ENCODE data around the gene MAGI3. TPM values are rescaled to one million over a fixed set of nuclear protein-coding genes. Genes with fewer than 3 reads are reported as not detected.

MAGI3 gene
- total RNA-seq, 1 donor: 7.2 TPM

DNA sequence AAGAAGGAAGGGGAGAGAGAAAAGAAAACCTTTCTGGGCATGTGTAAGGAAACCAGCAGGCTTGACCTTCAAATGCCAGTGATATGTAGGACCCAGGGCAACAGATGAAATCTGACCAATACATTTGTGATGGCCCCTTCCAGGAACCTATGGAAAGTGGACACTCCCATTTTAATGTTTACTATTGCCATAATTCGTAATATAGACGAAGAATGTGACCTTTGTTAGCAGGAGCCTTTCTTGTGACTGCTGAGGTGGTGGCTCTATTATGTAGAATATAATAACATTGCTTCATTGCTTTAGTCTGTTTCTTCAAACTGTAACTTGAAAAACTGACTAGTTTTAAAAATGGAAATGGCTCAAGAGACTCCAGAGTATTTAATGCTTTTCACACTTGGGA, 150.8 kb downstream of the MAGI3 start:
- no peak for TF ChIP-seq CTCF (IDR thresholded peaks at IDR 0.05; ENCODE audit: extremely low read depth, low read depth, low read length)
- no peaks in the 10 kb centered on the region for H3K36me3 ChIP-seq (ENCODE audit: insufficient read depth, low read length)

DNA sequence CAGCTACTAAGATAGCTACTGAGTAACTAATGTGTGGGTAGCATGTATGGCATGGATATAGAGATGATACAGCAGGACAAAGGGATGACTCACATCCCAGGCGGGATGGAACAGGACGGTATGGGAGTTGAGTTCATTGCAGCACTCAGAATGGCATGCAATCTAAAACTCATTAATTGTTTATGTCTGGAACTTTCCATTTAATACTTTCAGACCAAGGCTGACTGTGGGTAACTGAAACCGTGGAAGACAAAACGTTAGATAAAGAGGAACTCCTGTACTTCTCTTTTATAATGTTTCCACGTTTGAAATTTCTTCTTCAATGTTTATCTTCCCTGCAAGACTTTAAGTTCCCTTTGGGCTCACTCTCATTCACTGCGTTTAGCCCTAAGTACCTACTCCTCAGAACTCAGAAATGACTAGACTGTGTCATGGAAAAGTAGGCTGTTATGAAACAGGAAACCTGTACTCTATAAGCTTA, 151.9 kb downstream of the MAGI3 start:
- Histone ChIP-seq H3K27ac (ENCODE audit: low read depth, low read length) (peak overlapping the region; percentile 76), H2AFZ (ENCODE audit: low read length) (peak overlapping the region; percentile 42), H3K4me3 (ENCODE audit: insufficient read depth, low read length) (peak overlapping the region; percentile 10), H3K27me3 (ENCODE audit: insufficient read depth, low read length) (no peaks in the 10 kb centered on the region), H3K79me2 (ENCODE audit: insufficient read depth, low read length) (peaks cover 13% of the 10 kb centered on the region), H3K9me3 (ENCODE audit: low read depth, low read length) (no peaks in the 10 kb centered on the region), H3K36me3 (ENCODE audit: insufficient read depth, low read length) (no peaks in the 10 kb centered on the region), H4K20me1 (ENCODE audit: insufficient read depth, low read length) (no peaks in the 10 kb centered on the region), H3K4me2 (ENCODE audit: insufficient read depth, low read length) (peak overlapping the region; percentile 65), H3K4me1 (ENCODE audit: insufficient read depth, low read length) (peaks cover 16% of the 10 kb centered on the region)
- peak; percentile 73 for DNase-seq (ENCODE audit: insufficient read length, low spot score, missing footprints)
- no peak for TF ChIP-seq CTCF (IDR thresholded peaks at IDR 0.05; ENCODE audit: extremely low read depth, low read depth, low read length)

More for the DNA sequence above, 150.8 kb downstream of the MAGI3 start:
- Histone ChIP-seq H2AFZ (ENCODE audit: low read length) (no peak overlapping the region), H3K4me2 (ENCODE audit: insufficient read depth, low read length) (no peak overlapping the region), H3K27ac (ENCODE audit: low read depth, low read length) (peak overlapping the region; percentile 76), H3K4me1 (ENCODE audit: insufficient read depth, low read length) (peaks cover 20% of the 10 kb centered on the region), H3K27me3 (ENCODE audit: insufficient read depth, low read length) (no peaks in the 10 kb centered on the region), H3K9me3 (ENCODE audit: low read depth, low read length) (no peaks in the 10 kb centered on the region), H3K79me2 (ENCODE audit: insufficient read depth, low read length) (peaks cover 18% of the 10 kb centered on the region), H4K20me1 (ENCODE audit: insufficient read depth, low read length) (no peaks in the 10 kb centered on the region), H3K4me3 (ENCODE audit: insufficient read depth, low read length) (no peak overlapping the region)
- no peak for DNase-seq (ENCODE audit: insufficient read length, low spot score, missing footprints)

DNA sequence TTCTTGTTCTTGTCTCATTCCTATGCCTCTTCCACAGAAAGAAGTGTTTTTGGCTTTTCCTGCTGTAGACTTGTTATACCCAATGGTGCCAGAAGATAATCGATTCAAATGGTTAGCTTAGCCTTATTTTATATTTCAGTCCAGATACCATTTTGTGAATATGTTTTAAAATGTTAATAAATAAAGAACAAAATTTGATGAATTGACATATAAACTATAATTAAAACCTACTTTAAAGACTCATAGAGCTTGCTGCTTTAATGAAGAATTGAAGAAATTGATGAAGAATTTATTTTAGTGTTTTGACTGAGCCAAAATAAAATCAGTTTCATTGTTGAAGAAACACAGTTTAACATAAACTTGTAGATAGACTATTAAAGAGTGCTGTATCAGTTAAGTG, 152.8 kb downstream of the MAGI3 start:
- Histone ChIP-seq H2AFZ (ENCODE audit: low read length) (no peak overlapping the region), H3K27me3 (ENCODE audit: insufficient read depth, low read length) (no peaks in the 10 kb centered on the region), H3K9me3 (ENCODE audit: low read depth, low read length) (no peaks in the 10 kb centered on the region), H3K36me3 (ENCODE audit: insufficient read depth, low read length) (no peaks in the 10 kb centered on the region), H4K20me1 (ENCODE audit: insufficient read depth, low read length) (no peaks in the 10 kb centered on the region), H3K4me3 (ENCODE audit: insufficient read depth, low read length) (no peak overlapping the region), H3K79me2 (ENCODE audit: insufficient read depth, low read length) (peaks cover 11% of the 10 kb centered on the region), H3K27ac (ENCODE audit: low read depth, low read length) (no peak overlapping the region), H3K4me1 (ENCODE audit: insufficient read depth, low read length) (peaks cover 15% of the 10 kb centered on the region), H3K4me2 (ENCODE audit: insufficient read depth, low read length) (no peak overlapping the region)
- TF ChIP-seq CTCF (IDR thresholded peaks at IDR 0.05; ENCODE audit: extremely low read depth, low read depth, low read length): no peak
- DNase-seq (ENCODE audit: insufficient read length, low spot score, missing footprints): no peak

DNA sequence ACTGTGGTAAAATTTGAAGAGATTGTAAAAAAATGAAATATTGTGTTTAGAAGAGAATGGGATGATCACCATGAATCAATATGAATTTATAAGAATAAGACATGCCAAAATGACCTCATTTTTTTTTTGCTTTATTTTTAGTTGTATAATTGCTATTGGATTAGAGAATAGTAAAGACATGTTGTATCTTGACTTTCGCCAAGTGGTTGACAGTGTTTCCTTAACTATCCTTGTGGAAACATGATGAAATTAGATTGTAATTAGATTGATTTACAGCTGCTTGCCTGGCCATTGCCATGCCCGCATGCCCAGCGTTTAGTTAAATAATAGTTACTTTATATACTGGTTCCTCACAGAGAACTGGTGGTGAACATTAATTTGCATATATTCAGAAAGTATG, 154.9 kb downstream of the MAGI3 start:
- H3K4me2 ChIP-seq (ENCODE audit: insufficient read depth, low read length): no peak overlapping the region
- no peak overlapping the region for H3K27ac ChIP-seq (ENCODE audit: low read depth, low read length)
- H3K4me1 ChIP-seq (ENCODE audit: insufficient read depth, low read length): peaks cover 13% of the 10 kb centered on the region
- peaks cover 5% of the 10 kb centered on the region for H3K79me2 ChIP-seq (ENCODE audit: insufficient read depth, low read length)
- TF ChIP-seq CTCF (IDR thresholded peaks at IDR 0.05; ENCODE audit: extremely low read depth, low read depth, low read length): no peak
- no peaks in the 10 kb centered on the region for H3K27me3 ChIP-seq (ENCODE audit: insufficient read depth, low read length)
- no peaks in the 10 kb centered on the region for H3K36me3 ChIP-seq (ENCODE audit: insufficient read depth, low read length)
- H4K20me1 ChIP-seq (ENCODE audit: insufficient read depth, low read length): no peaks in the 10 kb centered on the region
- no peak overlapping the region for H3K4me3 ChIP-seq (ENCODE audit: insufficient read depth, low read length)
- H2AFZ ChIP-seq (ENCODE audit: low read length): no peak overlapping the region
- no peaks in the 10 kb centered on the region for H3K9me3 ChIP-seq (ENCODE audit: low read depth, low read length)
- DNase-seq (ENCODE audit: insufficient read length, low spot score, missing footprints): no peak

All from osteoblast (primary cell).